Measurements from ENCODE around the gene RAB4A.

RAB4A gene

DNA sequence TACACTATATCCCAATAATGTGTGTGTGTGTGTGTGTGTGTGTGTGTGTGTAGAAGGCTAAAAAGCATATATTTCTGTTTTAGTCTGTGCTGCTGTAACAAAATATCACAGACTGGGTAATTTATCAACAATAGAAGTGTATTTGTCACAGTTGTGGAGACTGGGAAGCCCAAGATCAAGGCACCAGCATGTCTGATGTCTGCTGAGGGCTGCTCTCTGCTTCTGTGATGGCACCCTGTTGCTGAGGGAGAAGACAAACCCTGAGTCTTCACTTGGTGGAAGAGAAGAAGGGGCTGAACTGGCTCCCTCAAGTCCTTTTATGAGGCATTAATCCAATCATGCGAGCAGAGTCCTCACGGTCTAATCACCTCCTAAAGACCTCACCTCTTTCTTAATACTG, 23.0 kb upstream of the RAB4A start:
- no peak for DNase-seq

DNA sequence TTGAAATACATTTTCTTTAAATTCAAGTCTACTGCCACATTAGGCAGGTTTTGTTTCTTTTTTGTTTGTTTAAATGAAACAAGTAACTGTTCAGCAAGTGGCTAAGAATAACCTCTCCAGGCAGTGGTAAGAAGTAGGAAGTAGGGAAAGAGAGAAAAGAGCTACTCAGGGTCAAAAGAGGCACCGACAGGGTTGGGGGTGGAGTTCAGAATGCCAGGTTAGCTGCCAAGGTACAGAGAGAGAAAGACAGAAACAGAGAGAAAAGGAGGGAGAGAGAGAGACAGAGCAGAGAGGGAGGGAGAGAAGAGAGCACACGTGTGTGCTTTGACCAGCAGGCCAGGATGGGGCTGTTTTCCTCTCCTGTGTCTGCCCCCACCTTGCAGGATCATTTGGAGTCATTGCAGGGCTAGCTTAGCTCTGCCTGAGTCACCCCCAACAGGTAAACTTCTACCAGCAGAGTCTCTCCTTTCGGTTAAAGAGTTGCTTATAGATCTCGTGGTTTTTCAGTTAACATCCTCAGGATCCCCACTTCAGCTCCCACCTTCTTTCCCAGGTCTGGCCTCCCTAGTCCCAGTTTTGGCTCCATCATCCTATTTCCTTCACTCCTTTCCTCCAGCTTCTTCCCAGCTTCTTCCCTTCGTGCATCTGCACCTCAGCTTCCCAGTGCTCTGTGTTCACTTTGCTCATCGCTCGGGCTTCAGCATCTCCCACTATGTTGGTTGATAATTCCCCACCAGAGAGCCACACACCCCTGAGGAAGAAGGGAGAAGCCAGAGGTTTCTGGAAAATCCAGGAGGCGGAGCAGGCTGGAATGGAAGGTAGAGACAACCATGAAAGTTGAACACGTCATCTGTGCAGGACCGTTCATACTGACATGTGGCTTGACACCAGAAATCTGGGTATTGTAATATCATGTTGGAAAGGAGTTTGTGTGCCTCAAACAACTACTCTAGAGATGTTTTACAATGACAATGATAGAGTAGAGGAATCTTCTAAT, 21.8 kb upstream of the RAB4A start:
- DNase-seq = no peak

DNA sequence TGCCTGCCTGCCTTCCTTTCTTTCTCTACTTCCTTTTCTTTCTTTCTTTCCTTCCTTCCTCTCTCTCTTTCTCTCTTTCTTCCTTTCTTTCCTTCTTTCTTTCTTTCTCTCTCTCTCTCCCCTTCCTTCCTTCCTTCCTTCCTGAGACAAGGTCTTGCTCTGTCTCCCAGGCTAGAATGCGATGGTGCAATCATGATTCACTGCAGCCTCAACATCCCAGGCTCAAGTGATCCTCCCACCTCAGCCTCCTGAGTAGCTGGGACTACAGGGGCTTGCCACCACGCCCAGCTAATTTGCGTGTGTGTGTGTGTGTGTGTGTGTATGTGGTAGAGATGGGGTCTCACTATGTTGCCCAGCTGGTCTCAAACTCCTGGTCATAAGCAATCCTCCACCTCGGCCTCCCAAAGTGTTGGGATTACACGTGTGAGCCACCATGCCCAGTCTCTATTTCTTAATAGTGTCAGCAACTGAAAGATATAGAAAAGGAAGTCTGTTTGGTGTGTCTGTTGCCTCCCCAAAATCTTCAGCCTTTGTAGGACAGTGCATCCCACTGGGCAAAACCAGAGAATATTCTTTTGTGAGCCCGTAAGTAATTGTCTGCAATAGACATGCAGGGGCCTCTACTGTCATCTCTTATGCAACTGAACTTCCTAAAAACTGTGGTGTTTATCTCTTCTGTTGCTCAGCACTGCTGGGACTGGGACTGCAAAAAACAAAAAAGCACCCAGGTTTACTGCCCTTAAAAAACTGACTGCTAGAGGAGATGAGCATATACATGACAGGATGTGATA, 20.9 kb upstream of the RAB4A start:
- DNase-seq = no peak

DNA sequence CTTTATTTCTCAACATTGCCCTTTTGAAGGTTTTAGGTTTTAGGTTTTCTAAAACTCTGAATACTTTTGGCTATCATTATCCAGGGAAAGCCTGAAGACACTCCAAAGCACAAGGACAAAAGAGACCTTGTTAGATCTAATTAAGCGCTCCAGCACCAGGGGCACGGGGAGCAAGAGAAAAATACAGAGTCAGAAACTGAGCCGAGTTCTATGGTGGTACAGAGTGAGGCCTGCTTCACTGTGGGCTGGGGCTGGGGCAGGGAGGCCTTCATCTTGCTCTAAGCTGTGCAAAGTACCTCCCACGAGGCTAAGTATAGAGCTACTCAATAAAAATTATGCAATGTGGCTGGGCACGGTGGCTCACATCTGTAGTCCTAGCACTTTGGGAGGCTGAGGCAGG, 19.7 kb upstream of the RAB4A start:
- DNase-seq = no peak

DNA sequence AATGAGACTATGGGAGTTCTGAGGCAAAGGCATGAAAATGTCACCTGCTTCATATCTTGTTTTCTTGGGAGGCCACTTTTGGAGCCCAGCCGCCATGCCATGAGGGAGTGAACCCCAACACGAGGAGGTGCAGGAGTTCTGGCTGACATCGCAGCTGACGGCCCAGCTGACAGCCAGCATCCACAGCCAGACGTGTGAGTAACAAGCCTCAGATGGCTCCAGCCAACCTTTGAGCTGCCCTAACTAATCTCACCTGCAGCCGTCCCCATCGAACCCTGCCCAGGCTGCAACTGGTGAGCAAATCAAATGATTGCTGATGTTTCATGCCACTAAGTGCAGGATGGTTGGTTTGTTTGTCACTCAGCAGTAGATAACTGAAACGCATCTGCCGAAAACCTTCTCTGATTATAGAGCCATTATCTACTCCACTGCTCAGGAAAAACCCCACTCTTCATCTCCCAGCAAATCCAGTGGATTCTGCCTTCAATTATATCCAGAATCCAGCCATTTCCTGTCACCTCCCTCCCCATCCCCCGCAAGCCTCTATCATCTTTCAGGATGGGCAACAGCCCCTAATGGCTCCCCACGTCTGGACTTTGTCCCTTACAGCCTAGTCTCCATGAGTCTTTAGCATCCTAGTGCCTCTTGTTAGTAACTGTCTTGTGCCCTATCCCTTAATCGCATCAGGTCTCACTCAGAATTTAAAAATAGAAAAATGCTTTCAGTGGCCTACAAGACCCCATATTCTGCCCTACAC, 18.5 kb upstream of the RAB4A start:
- no peak for DNase-seq

DNA sequence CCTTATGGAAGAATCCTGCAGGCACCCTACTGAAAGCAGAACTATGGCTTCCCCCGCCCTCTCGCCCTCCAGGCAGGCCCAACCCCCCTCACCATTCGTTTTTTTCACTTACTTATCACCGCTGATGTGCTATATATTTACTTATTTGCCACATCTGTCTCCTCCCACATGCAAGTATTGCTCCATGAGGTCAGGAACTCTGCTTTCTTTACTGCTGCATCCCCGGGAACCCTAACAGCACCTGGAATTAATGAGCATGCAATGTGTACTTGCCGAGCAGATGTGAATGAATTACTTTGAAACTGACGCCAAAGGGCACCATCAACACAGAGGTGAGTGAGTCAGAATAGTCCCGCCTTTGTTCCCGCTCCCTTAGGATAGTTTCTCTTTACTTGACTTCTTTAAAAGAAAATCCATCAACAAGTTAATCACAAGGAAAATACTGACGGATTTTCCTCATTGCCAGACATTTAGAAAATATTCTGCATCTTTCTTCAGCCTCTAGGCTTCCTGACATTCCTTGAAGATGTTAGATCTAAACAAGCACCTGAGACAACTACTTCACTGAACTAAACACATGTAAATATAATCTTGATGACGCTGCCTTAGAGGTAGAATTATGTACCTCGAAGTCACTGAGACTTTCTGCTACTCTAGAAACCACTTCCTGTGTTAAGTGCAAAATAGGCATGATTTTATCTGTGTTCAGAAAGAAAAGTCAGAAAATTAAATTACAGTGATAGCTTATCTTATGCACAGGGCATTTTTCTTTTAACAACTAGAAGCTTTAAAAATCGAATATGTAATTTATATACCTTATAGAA, 17.5 kb upstream of the RAB4A start:
- no peak for DNase-seq

DNA sequence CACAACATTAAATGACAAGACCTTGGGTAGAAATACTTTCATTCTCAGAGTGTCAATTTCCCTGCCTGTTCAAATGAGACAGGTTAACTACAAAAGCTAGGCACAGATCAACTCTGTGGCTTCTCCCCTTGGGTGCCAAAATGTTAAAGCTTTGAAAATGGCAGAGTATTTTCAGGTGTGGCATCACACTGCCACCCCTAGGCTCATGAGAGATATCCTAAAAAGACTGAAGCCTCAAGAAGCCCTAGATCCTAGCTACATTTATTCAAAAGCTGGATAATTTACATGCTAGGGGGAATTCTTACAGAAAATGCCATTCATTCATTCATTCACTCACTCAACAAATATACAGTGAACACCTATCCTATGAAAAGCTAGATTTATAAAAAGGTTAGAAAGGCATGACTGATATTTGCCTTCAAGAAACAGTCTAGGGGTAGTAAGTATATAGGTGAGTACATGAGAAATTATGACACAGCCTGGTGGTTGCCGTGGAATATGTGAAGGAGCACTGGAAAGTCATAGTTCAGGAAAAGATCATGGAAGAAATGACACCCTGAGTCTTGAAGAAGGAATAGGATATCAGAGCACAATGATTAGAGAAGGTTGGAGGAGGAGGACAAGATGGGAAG, 15.9 kb upstream of the RAB4A start:
- DNase-seq = peak; percentile 16

DNA sequence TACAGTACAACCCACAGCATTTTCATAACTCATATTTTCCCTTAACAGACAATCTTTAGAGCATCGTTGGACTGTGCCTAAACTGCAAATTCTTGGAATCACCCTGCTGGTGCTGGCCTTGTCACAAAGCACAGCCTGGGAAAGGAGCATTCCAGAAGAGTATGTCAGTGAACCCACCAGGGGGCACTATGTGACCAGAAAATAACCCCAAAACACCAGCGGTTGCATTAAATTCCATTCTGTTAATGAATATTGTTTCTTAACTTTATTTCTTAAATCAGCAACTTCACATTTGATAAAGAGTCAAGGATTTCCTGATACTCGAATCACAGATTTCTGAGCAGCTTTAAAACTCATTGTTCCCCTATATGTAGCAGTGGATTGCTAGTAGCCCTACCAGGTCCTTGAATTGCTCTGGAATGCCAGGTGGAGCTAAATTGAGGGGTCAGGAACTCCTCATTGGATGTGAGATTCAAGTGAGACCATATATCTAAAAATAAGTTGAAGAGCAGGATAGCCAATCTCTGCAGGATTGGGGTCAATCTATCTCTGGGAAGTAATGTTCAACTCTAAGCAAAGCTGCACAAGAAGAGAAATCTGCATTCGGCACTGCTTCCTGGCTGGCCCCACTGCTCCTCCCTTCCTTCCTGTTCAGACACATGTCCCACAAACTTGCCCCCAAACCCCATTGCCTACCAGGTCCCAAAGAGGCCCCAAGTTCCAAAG, 12.7 kb upstream of the RAB4A start:
- DNase-seq = peak; percentile 53

DNA sequence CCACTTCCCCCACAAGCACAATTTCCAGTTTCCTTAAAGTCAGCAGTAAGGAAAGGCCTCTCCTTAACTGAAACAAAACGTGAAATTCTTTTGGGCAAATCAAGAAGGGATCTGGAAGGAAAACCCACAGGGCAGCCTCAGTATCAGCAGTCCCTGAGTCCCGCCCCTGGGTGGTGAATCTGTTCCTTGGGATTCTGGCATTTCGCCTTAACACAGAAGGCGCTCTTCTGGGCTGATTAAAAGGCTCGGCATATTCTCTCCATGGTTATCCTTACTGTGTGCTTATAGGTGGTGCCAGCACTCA, 12.2 kb upstream of the RAB4A start:
- DNase-seq = no peak

DNA sequence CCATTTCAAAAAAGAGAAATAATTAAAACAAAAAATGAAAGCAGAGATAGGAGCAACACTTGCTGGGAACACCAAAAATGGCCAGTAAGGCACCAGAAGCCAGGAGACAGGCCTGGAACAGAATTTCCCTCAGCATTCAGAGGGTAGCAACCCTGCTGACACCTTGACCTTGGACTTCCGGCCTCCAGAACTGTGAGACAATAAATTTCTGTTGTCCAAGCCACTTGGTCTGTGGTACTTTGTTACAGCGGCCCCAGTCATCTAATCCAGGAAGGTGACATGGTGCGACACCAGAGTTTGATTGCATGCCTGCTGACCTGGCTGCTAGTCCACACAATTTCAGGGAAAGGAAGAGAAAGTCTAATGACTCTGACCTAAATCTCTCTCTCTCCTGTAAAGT, 10.6 kb upstream of the RAB4A start:
- DNase-seq = no peak

DNA sequence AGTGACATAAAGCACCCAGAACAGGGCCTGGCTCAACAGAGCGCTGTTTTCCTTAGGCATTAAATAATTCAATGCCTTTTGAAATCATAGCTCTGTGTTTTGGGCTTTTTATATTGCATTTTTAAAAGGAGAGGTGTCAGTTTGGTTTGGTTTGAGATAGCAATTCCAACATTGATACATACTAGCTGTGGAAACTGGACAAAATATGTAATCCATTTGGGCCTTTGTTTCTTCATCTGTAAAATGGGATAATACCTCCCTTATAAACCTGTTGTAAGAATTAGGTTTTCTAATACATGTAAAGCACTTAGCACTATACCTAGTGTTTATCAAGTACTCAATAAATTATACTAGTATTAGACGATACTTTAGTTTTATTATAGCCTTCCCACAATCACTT, 8.7 kb upstream of the RAB4A start:
- DNase-seq = no peak

DNA sequence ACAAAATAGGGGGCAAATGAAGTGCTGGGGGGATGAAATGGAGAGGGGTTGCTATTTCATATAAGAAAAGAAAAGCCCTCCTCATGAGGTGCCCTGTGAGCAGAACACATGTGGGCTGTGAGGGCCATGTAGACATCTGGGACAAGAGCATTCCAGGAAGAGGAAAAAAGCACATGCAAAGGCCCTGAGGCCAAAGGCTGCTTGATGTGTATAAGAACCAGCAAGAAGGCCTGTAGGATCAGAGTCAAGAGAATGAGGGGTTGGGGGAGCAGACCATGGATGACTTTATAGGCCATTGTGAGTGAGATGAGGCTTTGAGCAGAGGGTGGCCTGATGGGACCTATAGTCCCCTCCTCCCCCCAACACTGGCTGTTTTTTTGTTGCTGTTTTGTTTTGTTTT, 7.7 kb upstream of the RAB4A start:
- no peak for DNase-seq

DNA sequence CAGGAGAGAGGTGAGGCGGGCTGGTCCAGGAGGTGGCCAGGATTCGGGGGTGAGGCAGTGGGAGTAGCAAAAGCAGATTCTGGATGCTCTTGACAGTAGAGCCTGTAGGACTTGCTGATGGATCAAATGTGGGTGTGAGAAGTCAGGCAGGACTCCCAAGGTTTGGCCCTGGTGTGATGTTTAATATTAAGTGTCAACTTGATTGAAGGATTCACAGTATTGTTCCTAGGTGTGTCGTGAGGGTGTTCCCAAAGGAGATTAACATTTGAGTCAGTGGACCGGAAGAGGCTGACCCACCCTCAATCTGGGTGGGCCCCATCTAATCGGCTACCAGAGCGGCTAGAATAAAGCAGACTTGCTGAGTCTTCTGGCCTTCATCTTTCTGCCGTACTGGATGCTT, 6.8 kb upstream of the RAB4A start:
- no peak for DNase-seq

DNA sequence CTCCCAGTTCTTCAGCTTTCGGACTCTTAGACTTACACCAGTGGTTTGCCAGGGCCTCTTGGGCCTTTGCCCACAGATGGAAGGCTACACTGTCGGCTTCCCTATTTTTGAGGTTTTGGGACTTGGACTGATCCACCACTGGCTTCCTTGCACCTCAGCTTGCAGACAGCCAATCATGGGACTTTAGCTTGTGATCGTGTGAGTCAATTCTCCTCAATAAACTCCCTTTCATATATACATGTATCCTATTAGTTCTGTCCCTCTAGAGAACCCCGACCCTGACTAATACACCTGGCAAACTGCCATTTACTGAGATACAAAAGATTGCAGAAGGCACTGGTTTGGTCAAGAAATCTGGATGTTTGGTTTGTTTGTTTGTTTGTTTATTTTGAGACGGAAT, 6.4 kb upstream of the RAB4A start:
- no peak for DNase-seq

DNA sequence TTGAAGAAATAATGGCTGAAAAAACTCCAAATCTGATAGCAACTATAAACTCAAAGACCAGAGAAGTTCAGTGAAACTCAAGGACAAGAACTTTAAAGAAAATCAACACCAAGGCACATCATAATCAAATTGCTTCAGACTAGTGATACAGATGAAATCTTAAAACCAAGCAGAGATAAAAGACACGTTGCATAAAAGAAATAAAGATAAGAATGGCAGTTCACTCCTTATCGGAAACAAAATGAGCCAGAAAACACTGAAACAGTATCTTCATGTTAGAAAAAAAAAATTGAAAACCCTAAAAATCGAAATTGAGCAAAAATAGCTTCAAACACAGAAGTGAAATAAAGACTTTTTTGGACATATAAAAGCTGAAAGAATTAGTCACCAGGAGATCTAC, 4.6 kb upstream of the RAB4A start:
- DNase-seq = no peak

DNA sequence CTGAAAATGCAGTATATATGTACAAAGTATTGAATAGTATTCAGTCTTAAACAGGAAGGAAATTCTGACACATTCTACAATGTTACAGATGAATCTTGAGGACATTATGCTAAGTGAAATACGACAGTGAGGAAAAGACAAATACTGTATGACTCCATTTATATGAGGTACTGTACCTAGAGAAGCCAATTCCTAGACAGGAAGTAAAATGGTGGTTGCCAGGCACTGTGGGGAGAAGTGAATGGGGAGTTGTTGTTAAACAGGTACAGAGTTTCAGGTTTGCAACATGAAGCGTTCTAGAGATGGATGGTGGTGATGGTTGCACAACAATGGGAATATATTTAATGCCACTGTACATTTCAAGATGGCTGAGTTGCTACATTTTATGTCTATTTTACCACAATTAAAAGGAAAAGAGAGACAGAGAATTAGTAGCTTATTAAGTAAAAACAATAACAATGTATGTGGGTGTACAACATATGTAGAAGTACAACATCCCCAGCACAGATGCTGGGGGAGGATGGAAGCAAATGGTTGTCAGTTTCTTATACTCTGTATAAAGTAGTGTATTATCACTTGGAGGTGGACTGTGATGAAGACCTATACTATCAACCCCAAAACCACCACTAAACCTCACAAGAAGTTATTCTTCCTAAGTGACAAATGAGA, 3.9 kb upstream of the RAB4A start:
- DNase-seq = no peak

DNA sequence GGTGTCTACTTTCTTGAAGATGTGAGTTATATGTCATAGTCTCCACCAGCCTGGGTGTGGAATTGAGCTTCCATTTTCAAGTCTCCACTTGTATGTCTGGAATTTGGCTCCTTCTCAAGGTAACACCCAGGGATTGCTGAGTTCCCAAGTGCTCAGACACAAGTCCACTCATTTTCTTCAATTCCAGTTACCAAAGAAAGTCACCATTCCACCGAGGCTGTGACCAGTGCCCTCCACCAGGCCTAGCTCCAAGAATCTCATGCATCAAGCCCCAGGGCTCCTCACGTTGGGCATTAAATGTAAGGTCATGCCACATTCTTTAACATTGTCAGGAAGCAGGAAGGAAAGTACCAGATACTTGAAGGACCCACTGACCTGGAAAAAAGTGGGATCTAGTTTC, 2.4 kb upstream of the RAB4A start:
- DNase-seq = no peak

DNA sequence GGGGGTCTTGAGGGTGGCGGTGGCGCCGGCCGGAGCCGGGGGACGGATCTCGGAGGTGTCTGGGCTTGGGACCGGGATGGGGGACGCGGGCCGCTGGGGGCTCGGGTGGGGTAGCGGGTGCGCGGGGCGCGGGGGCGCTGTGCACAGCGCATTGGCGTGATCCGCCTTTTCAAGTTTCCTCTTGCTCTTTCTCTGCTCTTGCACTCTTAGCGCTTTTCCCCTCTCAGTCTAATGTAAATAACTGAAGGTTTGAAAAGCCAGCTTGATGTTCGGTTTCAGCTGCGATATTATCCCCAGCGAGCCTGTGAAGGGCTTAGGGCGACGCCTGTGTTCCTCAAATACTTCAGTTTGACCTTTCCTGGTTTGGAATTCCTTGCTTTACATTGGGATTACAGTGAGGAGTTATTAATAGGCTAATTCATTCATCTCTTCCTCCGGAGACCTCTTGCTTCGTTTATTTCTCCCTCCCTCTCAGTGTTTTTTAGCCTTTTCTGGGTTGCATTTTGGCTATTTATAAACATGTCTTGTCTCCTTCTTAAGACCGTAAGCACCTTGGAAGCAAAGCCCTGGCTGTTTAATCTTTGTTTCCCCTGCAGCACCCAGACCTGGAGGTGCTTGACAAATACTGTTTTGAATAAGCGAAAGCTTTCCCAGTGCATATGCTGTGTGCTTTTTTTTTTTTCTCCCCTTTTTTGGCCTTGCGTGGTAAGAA, 693 bp downstream of the RAB4A start:
- DNase-seq = peak; percentile 45

DNA sequence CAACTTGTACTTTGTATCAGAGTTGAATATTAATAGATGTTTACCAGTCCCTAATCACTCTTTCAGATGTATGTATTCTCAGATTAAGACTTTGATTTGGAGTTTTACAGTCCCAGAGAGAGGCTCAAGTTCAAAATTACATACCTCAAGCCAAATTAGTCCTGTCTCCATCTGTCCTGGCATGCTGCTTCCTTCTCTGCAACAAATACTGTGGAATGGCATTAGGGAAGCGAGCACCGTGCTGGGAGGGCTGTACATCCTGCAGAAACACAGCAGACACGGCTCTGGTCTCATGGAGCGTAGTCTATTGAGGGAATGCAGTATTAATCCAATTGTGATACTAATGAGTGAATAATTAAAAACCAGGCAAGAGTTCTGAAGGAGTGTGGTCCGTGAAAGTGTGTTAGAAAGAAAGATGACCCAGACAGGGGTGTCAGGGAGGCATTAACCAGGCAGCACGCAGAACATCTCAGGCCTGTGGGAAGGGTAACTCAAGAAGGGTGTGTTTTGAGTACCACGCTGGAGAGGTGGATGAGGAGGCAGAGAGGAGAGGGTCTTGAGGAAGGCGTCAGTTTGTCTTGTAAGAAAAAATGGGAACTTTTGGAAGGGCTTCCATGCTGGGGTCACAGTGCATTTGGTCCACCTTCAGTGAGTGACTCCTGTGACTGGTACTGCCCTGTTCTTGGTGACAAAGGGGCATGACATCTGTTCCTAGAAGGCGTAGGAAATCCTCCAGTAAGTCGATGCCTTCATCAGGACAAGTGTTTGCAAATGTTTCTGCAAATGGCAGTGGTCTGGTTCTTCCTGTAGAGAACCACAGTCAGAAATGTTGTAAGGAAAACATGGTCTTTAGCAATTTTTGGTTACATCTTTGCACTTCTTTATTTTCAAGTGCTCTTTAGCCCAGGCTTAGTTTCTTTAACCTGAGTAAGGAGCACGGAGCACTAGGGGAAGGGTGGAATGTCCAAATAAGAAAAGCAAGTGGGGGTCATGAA, 1.6 kb downstream of the RAB4A start:
- no peak for DNase-seq

Measured in activated naive CD4-positive, alpha-beta T cell treated with anti-CD3 and anti-CD28 coated beads, Interleukin-2, amount 50 U/mL, for 16 hours (primary cell).